Medulla oblongata (tissue), 1 donor: ENCODE results near the gene ABTB1.
"Not testable (repeated sequence)": the region's sequence is repeated elsewhere in the genome, so short reads cannot be mapped to it uniquely, and the experiment has no call there.

ENCODE experiments used
- DNase-seq: peaks from one replicate; pipeline ENCODE4 v3.0.0-alpha.2; 2015; ENCODE audit errors: extremely low spot score

The ABTB1 gene

DNA sequence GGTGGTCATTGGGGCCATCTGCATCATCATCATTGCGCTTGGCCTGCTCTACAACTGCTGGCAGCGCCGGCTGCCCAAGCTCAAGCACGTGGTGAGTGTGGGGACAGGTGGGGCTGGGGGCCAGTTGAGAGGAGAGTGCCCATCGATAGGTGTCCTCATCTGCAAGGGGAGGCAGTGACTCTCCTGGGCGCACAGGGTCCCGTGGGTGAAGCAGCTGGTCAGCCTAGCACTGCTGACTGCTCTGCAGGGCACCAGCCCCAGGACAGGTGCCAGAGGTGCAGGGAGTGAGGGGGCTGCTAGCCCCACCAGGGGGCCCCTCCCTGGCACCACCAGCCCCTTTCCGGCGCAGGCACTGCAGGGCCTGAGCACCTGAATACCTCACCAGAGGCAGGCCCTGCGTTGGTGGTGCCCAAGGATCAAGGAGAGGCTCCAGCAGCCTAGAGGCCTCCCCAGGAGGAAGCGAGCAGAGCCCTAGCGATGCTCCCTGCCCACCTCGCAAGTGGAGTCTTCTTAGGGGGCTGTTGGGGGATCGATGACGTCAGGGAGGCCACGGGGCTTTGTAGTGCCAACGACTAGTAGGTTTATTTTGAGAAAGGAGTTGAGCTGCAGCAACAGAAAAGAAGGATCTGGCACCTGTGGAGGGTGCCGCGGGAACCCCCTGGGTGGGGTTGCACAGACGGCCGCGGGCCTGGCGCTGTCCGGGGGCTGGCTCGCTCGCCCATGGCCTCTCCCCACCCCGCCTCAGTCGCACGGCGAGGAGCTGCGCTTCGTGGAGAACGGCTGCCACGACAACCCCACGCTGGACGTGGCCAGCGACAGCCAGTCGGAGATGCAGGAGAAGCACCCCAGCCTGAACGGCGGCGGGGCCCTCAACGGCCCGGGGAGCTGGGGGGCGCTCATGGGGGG, 976 bp upstream of the ABTB1 start:
- no peak for DNase-seq

GRCh38 chr3:127673191-127674100, 694 bp downstream of the ABTB1 start:
- no peak for DNase-seq

DNA sequence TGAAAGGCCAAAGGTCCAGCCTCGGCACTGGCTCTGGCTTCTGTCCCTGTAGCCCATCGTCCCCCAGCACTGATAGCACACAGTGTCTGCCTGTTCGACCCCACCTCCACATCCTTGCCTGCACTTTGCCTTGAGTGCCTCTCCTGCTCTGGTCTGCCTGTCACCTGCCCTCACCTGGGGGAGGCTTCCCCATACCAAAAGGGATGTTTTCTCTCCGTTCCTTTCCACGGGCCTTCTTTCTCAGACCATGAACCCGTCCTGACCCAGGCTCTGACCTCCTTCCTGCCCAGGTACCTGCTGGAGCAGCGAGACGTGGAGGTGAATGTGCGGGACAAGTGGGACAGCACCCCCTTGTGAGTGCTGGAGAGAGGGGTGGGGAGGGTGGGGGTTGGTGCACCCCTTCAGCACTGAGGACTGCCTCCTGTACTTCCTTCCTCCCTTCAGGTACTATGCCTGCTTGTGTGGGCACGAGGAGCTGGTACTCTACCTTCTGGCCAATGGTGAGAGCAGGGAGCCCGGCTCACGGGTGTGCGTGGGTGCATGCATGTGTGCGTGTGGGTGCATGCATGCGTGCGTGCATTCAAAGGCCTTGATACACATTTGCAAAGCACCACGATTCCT, 1.5 kb downstream of the ABTB1 start:
- no peak for DNase-seq

- no peak for DNase-seq
These were observed 2.0 kb downstream of the ABTB1 start for GRCh38 chr3:127674790-127675189.

GRCh38 chr3:127675651-127676391, 3.1 kb downstream of the ABTB1 start:
- no peak for DNase-seq

DNA sequence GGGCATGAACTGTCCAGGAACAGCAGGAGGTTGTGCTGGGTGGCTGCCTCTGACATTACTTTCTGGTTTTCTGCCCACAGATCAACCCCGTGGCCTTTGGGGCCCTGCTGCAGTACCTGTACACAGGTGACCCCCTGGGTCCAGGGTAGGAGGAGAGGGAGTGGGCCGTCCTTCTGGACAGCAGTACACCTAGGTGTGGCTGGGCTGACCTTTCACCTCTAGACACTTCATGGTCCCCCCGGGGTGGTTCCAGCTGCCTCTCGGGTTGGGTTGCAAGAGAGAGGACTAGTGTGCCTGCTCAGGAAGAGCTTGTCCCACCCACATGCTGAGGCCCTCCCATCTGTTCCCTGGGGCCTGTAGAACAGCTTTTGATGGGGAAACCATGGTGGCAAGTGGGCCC, 3.7 kb downstream of the ABTB1 start:
- DNase-seq = no peak

GRCh38 chr3:127676921-127677351, 4.2 kb downstream of the ABTB1 start:
- no peak for DNase-seq

DNA sequence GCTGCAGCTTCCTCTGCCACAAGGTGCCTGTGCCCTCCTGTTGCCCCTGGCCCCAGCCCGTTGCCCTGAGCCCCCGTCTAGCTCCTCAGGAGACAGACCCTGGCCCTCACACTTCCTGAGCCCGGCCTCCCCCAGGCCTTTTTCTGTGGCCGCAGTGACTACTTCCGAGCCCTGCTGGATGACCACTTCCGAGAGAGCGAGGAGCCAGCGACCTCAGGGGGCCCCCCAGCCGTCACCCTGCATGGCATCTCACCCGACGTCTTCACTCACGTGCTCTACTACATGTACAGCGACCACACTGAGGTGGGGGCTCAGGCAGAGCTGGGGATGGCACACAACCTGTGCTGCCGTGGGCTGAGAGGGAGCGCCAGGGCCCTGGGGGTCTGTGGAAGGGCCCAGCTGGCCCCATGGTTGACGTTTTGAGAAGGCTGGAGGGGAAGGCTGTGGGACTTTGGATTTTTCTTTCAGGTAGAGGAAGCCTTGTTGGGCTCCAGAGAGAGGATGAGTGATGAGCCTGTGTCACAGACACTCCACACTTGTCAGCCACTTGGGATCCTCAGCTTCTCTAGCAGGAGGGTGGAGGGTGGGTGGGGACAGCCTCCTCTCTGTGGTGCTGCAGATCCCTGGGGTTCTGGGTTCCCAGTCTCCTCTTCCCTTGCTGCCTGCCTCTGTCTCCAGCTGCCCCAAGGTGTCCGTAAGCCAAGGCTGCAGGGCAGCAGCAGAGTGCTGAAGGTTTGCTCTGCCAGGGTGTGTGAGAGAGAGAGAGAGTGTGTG, 5.0 kb downstream of the ABTB1 start:
- DNase-seq = no peak

DNA sequence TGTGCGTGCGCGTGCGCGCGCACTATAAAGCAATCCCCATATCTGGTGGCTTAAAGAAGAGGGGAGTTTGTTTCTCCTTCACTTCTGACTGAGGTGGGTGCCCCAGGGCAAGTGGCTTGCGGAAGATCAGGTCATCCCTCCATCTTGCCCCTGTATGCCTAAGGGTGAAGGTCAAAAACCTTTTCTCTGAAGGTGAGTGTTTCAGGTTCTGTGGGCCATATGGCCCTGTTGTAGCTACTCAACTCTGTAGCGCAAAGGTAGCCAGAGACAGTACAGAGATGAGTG, 5.5 kb downstream of the ABTB1 start:
- DNase-seq = no peak

- no peak for DNase-seq
These were observed 6.1 kb downstream of the ABTB1 start for GRCh38 chr3:127678611-127679533.

- DNase-seq = no peak
These were observed 6.9 kb downstream of the ABTB1 start for GRCh38 chr3:127679534-127680145.

DNA sequence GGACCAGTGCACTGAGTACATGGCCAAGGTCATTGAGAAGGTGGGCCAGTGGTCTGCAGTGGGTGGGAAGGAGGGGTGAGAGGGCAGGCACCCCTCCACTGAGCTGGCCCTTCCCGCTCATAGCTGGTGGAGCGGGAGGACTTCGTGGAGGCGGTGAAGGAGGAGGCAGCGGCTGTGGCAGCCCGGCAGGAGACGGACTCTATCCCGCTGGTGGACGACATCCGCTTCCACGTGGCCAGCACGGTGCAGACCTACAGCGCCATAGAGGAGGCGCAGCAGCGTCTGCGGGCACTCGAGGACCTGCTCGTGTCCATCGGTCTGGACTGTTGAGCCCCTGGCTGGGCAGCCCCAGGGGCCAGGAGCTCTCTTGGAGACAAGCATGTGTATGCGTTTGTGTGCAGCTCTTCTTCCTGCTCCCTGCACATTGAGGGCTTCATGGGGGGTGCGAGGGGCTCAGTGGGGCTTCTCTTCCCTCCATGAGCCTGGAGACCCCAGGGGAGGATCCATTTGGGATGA, 7.5 kb downstream of the ABTB1 start:
- no peak for DNase-seq

GRCh38 chr3:127680798-127681221, 8.1 kb downstream of the ABTB1 start:
- no peak for DNase-seq

DNA sequence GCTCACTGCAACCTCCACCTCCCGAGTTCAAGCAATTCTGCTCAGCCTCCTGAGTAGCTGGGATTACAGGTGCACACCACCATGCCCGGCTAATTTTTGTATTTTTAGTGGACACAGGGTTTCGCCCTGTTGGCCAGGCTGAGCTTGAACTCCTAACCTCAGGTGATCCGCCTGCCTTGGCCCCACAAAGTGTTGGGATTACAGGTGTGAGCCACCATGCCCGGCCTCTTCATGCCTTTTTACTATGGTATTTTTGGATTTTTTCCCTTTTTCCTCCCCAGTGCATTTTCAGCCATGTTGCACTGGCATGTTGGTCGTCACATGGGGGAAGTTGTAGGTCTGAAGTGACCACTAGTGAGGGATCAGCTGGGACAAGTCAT, 9.4 kb downstream of the ABTB1 start:
- DNase-seq = not testable (repeated sequence)

DNA sequence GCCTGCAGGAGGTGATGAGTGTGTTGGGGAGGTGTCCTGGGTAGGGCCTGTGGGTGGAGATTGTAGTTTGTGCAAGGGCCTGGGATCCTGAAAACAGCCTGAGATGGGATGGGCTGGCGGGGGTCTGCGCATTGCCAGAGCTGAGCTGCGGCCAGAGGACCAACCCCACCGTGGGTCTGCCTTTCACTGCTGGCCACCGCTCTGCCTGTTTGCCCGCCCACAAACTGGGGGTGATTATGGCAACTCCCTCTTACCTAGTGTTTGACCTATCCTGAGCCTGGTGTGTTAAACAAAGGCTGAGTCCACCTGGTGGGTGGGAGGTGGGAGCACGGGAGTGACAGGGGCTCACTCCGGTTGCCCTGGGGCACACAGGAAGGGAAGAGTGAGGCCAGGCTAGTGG, 9.8 kb downstream of the ABTB1 start:
- no peak for DNase-seq

DNA sequence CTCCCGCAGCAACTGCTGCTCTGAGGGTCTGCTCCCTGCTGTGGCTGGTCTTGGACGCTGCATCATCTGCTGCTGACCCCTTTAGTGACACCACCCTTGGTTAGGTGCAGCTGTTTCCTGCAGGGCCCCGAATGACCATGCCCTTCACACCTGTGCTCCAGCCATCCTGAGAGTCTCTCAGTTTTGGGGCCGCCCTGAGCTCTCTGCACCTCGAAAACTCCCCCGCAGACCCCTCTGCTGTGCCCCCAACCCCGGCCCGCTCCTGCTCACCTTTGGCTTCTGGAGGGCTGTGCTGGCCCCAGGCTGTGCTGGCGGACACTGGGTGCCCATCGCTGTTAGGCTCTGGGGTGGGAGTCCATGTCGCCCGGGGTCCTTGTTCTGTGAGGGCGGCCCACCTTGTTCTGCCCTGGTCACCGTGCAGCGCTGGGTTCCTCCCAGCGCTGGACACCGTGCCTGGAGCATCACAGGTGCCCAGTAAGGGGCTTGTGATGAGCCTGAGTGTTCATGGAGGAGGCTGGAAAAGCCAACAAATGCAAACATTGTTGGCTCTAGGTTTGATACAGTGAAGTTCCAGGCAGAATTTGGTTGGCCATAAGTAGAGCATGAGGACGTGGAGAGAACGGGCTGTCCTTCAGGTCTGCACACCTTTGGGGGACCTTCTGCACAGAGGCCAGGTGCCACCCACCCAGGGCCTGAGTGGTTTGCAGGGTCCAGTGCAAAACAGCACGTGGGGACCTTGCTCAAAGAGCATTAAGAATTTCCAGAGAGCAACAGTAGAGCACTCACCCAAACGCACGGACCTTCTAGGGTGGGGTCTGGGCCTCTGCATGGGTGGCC, 12.3 kb downstream of the ABTB1 start:
- no peak for DNase-seq

DNA sequence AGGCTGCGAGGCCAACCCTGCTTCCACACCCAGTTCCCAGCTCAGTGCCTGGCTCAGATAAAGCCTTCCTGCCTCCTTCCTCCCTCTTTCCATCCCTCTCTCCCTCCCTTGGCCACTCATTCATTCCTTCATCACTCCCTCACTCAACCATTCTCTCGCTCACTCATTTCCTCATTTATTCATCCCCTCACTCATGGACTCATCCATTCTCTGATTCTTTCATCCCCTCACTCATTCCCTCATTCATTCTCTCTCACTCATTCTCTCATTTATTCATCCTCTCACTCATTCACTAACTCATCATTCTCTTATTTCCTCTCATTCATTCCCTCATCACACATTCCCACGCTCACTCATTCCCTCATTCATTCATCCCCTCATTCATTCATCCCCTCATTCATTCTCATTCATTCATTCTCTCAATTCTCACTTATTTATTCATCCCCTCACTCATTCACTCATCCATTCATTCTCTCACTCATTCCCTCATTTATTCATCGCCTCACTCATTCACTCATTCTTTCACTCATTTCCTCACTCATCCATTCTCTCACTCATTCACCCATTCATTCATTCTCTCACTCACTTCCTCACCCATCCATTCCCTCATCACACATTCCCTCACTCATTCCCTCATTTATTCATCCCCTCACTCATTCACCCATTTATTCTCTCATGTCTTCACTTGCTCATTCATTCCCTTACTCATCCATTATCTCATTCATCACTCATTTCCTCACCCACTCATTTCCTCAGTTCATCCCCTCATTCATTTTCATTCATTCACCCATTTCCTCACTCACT, 13.2 kb downstream of the ABTB1 start:
- no peak for DNase-seq
